Right kidney (tissue), 1 donor: ENCODE measurements around the gene MINDY4B.

Experiments used
- DNase-seq: peaks from one replicate; pipeline ENCODE4 v3.0.0-alpha.2; 2016

Gene MINDY4B

DNA sequence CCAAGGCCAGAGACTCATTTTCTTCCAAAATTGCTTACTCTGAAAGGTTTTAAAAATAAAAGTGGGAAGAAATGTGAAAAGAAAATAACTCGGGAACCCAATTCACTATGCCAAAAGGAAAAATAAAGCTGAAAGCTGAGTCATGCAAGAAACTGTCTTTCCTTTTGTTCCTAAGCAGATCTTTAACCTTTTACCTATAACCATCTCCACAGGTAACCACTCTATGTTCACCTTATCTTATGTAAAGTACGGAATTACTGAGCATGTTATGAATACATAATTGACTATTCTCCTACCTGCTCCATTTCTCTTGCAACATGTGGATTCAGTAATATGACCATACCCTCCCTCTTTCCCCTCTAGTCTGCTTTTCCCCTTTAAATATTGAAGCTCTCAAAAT lies 62.0 kb downstream of the MINDY4B start:
- no peak for DNase-seq

DNA sequence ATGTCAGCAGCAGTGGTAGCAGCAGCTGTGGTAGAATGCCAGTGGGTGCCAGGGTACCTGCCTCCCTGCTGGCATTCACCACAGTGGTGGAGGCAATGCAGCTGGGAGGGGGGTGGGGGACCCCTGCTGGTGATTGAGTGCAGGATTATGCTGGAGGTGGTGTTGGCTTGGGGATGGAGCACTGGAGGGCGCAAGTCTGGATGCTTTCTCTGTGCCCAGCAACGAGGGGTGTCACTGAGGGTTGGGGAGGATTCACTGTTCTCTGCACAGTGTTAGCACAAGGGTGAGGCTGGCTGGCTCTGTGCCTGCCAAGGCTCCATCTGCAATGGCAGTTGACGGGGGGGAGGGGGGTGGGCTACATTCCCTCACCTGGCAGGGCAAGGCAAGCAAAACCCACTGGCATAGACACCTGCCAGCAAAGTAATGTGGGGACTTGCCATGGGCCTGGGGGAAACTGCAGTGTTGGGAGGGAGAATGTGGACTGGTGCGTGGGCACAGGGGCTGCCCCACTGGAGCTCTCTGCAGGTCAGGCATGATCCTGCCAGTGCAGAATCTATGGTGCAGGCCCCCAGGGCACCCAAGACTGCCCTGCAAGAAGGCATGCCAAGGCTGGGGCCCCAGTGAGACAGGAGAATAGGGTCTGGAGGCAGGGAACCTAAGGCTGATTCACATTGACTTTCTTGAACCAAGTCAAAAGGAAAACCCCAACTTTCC lies 64.3 kb downstream of the MINDY4B start:
- no peak for DNase-seq

DNA sequence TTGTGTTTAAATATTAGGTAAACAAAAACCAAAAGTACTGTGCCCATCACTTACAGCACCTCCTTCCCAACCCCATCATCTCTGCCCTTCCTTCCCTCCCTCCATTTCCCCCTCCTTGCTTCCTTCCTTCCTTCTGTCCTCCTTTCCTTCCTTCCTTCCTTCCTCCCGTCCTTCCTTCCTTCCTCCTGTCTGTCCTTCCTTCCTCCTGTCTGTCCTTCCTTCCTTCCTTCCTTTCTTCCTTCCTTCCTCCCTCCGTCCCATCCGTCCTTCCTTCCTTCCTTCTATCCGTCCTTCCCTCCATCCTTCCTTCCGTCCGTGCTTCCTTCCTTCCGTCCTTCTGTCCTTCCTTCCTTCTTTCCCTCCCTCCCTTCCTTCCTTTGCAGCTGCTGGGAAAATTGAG lies 74.5 kb downstream of the MINDY4B start:
- no peak for DNase-seq

GRCh38 chr3:150830094-150830681 lies 75.1 kb downstream of the MINDY4B start:
- DNase-seq, result no peak

DNA sequence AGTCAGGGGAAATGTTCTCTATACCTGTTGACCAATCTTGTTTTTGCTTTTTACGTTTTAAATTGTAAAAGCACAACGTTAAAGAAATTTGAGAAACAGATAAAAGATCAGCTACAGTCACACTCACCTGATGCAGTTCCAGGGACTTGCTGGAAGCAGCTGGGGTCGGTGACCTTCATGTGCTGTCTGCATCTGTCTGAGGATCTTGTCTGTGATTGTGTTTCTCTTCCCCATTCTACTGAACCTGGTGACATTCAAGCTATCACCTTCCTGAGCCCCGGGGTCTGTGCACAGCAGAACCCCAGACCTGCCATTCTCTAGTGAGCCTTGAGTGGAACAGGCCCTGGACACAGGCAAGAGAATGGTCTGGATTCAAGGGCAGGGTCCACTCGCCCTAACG lies 75.8 kb downstream of the MINDY4B start:
- no peak for DNase-seq

GRCh38 chr3:150828997-150829396 lies 76.2 kb downstream of the MINDY4B start:
- DNase-seq, result no peak

DNA sequence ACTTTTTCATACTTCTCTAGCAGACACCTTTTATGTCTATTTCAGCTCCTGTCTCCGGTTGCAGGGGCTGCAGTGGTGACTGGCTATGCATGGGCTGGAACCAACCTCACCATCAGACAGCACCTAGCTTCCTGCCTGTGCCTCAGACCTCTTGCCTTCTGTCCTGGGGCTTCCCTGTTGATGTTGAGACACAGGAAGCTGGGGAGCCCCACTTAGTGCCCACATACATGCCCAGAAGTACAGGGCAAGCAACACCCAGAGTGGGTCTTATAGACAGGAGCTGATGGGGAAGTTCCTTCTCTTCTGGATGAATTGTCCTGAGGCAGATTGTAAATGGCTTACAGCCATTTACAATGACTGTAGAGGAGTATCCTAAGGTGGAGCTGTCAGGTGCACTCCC lies 77.0 kb downstream of the MINDY4B start:
- DNase-seq, result no peak

GRCh38 chr3:150826466-150827282 lies 78.6 kb downstream of the MINDY4B start:
- DNase-seq, result no peak

DNA sequence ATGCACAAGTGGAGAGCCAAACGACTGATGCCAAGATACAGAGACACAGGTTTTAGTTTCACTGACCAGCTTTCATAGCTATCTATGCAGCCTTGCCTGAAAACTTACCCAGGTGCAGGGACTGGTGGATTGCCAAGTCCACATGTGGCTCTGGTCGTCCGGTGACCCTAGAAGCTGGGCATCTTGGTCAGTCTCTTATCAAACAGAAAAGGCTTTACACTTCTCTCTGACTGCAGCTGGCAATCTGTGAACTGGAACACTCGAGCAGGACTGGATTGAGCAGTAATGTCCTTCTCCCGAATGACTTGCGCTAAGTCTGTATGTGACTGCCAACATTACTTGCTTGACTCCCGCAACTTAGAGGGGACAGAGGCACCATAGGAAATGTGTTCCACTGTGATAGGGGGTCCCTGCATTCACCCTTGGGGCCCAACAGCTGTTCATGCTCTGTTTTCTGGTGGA lies 79.3 kb downstream of the MINDY4B start:
- no peak for DNase-seq

- DNase-seq, result no peak
These were observed 79.9 kb downstream of the MINDY4B start for GRCh38 chr3:150825192-150825915.

DNA sequence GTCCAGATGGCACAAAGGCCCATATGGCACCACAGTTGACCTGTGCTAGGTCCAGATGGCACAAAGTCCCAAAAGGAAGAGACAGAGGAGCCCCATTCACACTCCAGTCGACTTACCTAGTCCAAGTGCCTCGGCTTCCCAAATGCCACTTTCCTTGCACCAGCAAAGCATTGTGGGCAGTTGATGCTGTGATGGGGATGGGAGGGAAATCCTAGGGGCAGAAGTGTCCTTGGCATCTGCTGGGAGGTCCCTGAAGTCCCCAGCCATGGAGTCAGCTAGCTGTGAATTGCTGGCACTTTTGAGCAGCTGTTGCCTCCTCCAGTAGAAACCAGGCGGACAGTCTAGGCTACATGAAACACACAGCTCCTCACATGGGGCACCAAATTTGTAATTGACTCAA lies 82.0 kb downstream of the MINDY4B start:
- no peak for DNase-seq

DNA sequence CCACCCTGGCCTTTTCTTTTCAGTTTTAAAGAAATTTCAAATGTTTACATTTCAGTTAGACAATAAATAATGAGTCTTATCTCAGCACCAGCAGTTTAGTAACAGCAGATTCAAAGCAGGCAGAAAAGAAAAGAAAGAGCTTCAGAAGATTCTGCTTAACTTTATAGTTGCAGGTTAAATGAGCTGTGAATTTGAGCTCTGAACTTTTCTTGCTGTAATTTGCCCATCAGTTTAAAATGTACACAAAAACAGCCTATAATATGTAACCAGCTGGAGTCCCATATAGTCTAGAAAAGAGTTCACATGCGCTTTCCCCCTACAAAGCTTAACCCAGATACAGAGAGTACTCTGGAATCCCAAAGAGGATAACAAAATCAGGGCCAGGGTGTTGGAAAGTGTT lies 82.6 kb downstream of the MINDY4B start:
- DNase-seq, result no peak
